Lower lobe of right lung (tissue), 2 donors: ENCODE data around the gene TRAPPC10. TPM values are rescaled to one million over a fixed set of nuclear protein-coding genes. Genes with fewer than 3 reads are reported as not detected.

Experiments
- ATAC-seq, 2 donors: fragments of 200-7000 bp; cut with Tn5 transposase; one replicate each; pipeline ENCODE4 v1.9.1; 2020 to 2022; ENCODE audit warnings: mild to moderate bottlenecking in 2 of 2, moderate library complexity in 2 of 2
- DNase-seq: peaks from one replicate; pipeline ENCODE4 v3.0.0-alpha.2; 2020
- H3K27ac ChIP-seq: fragments of 200-600 bp; one replicate; pipeline ENCODE4 v1.8.0; 2022
- H3K27me3 ChIP-seq: fragments of 200-600 bp; one replicate; pipeline ENCODE4 v1.8.0; 2022; ENCODE audit warnings: low read depth
- H3K36me3 ChIP-seq: fragments of 200-600 bp; one replicate; pipeline ENCODE4 v1.8.0; 2022; ENCODE audit warnings: mild to moderate bottlenecking
- H3K4me1 ChIP-seq: fragments of 200-600 bp; one replicate; pipeline ENCODE4 v1.8.0; 2022
- H3K4me3 ChIP-seq: fragments of 200-600 bp; one replicate; pipeline ENCODE4 v1.8.0; 2022; ENCODE audit warnings: mild to moderate bottlenecking
- H3K9me3 ChIP-seq: fragments of 200-600 bp; one replicate; pipeline ENCODE4 v1.8.0; 2022
- intact Hi-C: fragments of 100-400 bp; cut with DNase I; formaldehyde crosslinking; loops from one replicate; pipeline ENCODE4 v1.11.0; 2022
- total RNA-seq: library from RNA; stranded (reverse); fragmentation: NEBNext Ultra II Directional; extraction: Animal tissue kit (Norgen Biotek cat#: 25700); gene quantifications from one replicate; pipeline ENCODE4 v1.2.1, GENCODE V29; 2021
- TF ChIP-seq, protein P1 (sequence below): fragments of 200-600 bp; IDR thresholded peaks from one replicate; pipeline ENCODE4 v1.8.0; 2022; ENCODE audit warnings: antibody characterized with exemption, mild to moderate bottlenecking
- donor health status: DM: no; HTN: yes; CAD: no; lungs with severe emphysema.

TRAPPC10 gene
- total RNA-seq, 1 donor from 2014 or later: 47.4 TPM

DNA sequence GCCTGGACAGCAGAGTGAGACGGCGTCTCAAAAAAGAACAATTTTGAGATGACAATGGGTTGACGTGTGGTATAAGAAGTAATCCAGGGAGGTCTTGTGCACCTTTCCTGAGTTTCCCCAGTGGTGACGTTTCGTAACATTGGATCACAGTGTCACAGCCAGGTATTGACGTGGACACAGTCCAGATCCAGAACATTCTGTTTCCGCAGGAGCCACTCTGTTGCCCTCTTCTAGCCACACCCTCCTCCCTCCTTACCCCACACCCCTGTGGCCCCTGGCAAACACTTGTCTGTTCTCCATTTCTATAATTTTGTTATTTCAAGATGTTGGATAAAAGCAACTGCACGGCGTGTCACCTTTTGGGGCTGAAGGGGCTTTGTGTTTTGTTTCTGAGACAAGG lies 6.5 kb upstream of the TRAPPC10 start:
- peak overlapping the region; percentile 54 for H3K27ac ChIP-seq

GRCh38 chr21:44006017-44006619 lies 6.0 kb upstream of the TRAPPC10 start:
- Histone ChIP-seq H3K4me3 (no peak overlapping the region), H3K27me3 (no peaks in the 10 kb centered on the region), H3K4me1 (peaks cover 14% of the 10 kb centered on the region), H3K27ac (peak overlapping the region; percentile 54), H3K36me3 (no peaks in the 10 kb centered on the region), H3K9me3 (no peaks in the 10 kb centered on the region)
- no peak for DNase-seq
- ATAC-seq: peak; percentile 31 to 35
- intact Hi-C loops: no loop called here
- TF ChIP-seq, protein P1, sequence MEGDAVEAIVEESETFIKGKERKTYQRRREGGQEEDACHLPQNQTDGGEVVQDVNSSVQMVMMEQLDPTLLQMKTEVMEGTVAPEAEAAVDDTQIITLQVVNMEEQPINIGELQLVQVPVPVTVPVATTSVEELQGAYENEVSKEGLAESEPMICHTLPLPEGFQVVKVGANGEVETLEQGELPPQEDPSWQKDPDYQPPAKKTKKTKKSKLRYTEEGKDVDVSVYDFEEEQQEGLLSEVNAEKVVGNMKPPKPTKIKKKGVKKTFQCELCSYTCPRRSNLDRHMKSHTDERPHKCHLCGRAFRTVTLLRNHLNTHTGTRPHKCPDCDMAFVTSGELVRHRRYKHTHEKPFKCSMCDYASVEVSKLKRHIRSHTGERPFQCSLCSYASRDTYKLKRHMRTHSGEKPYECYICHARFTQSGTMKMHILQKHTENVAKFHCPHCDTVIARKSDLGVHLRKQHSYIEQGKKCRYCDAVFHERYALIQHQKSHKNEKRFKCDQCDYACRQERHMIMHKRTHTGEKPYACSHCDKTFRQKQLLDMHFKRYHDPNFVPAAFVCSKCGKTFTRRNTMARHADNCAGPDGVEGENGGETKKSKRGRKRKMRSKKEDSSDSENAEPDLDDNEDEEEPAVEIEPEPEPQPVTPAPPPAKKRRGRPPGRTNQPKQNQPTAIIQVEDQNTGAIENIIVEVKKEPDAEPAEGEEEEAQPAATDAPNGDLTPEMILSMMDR: no peak

More for the DNA sequence above, 6.5 kb upstream of the TRAPPC10 start:
- no peaks in the 10 kb centered on the region for H3K27me3 ChIP-seq
- no peaks in the 10 kb centered on the region for H3K9me3 ChIP-seq
- H3K4me1 ChIP-seq: peaks cover 9% of the 10 kb centered on the region
- intact Hi-C loops: no loop called here
- H3K4me3 ChIP-seq: no peak overlapping the region
- TF ChIP-seq, protein P1: no peak
- ATAC-seq (peak; percentile 84 to 90), DNase-seq (peak; percentile 46)
- H3K36me3 ChIP-seq: no peaks in the 10 kb centered on the region

DNA sequence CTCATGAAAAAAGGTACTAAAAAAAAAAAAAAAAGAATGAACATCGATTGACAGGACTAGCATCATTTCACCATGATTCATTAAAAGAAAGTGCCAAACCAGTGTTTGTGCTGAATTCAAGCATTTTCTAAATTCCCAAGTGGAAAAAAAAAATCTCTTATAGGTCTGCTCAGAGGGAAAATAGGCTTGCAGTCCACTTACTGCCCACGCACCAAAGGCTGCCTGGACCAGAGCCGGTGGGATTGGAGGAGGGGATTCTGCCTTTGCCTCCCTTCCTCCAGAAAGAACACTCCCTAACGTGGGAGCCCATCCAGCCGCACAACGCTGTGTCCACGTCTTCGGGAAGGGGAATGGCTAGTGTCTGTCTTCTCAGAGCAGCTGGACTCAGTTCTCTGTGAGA lies 5.5 kb upstream of the TRAPPC10 start:
- Histone ChIP-seq H3K4me3 (no peak overlapping the region), H3K27ac (no peak overlapping the region), H3K36me3 (no peaks in the 10 kb centered on the region), H3K27me3 (no peaks in the 10 kb centered on the region), H3K4me1 (peaks cover 17% of the 10 kb centered on the region), H3K9me3 (no peaks in the 10 kb centered on the region)
- intact Hi-C loops: no loop called here
- TF ChIP-seq, protein P1: no peak
- ATAC-seq (no peak), DNase-seq (peak; percentile 10)

GRCh38 chr21:44010429-44010828 lies 1.7 kb upstream of the TRAPPC10 start:
- Histone ChIP-seq H3K27ac (no peak overlapping the region), H3K4me3 (no peak overlapping the region), H3K27me3 (no peaks in the 10 kb centered on the region), H3K36me3 (no peaks in the 10 kb centered on the region), H3K4me1 (peaks cover 39% of the 10 kb centered on the region), H3K9me3 (no peaks in the 10 kb centered on the region)
- intact Hi-C loops: no loop called here
- DNase-seq (no peak), ATAC-seq (no peak)
- TF ChIP-seq, protein P1: no peak

DNA sequence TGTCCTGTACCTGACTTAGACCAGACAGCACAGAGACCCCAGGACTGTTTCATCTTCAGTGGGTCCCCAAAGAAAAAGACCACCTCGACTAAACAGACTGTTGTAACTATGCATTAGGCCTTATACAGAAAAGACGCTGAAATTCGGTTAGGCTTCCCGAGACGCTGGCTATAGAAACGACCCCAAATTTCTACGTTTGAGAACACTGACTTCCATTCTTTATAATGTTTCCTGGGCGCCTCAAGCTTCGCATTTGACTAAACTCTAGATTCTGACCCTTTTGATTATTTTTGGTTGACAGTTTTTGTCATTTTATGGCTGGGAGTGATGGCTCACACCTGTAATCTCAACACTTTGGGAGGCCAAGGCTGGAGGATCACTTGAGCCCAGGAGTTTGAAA lies 986 bp upstream of the TRAPPC10 start:
- peaks cover 42% of the 10 kb centered on the region for H3K4me1 ChIP-seq
- ATAC-seq (no peak), DNase-seq (no peak)
- intact Hi-C loops: no loop called here
- H3K27ac ChIP-seq: peak overlapping the region; percentile 98
- peak overlapping the region; percentile 90 for H3K4me3 ChIP-seq
- TF ChIP-seq, protein P1: no peak
- no peaks in the 10 kb centered on the region for H3K27me3 ChIP-seq
- H3K36me3 ChIP-seq: no peaks in the 10 kb centered on the region
- H3K9me3 ChIP-seq: no peaks in the 10 kb centered on the region
